ENCODE data around the gene PLCB3. TPM values are rescaled to one million over a fixed set of nuclear protein-coding genes. Genes with fewer than 3 reads are reported as not detected.
A peak's percentile ranks its signal among the peaks of the same experiment; 100 is the strongest.

Gene PLCB3
- total and polyA plus RNA-seq, 2 of the 13 experiments (the other 11 are each of a cell fraction or from before 2014, with no cell fraction given): 7.5 to 13.8 TPM

- H3K9ac ChIP-seq (ENCODE audit: insufficient read depth, low read depth, low read length): no peak overlapping the region
- no peaks in the 10 kb centered on the region for H3K27me3 ChIP-seq (ENCODE audit: control insufficient read depth in 1 of 2, insufficient read depth in 2 of 2, low read length in 2 of 2)
- no peak overlapping the region for H3K4me3 ChIP-seq (replicated peaks in 1 of 3; ENCODE audit: insufficient read depth in 1 of 3, low read depth in 2 of 3, low read length in 3 of 3)
- no peaks in the 10 kb centered on the region for H4K20me1 ChIP-seq (ENCODE audit: insufficient read depth, low read length)
- no peak overlapping the region for H3K27ac ChIP-seq (ENCODE audit: extremely low read length, insufficient read depth, low read length)
- peaks cover 32% of the 10 kb centered on the region for H3K4me1 ChIP-seq (ENCODE audit: insufficient read depth, low read length)
- no TSS peak for BruUV-seq (replicated peaks)
- H3K4me2 ChIP-seq (ENCODE audit: low read depth, low read length): no peak overlapping the region
- no peaks in the 10 kb centered on the region for H3K9me3 ChIP-seq (ENCODE audit: low read length)
- in situ Hi-C loops (cut with HindIII; ENCODE audit: extremely low pct_ligation_motif_present, low pct_unique_long_range_greater_than_20kb): no loop called here
- no peak for ATAC-seq
- CTCF ChIA-PET (ENCODE audit: low intra/inter-chr PET ratio, low total read pairs): no interaction called here
- intact Hi-C loops (cut with micrococcal nuclease; ENCODE audit: unreplicated experiment): no loop called here
- TF ChIP-seq HNRNPL (IDR thresholded peaks at IDR 0.05; ENCODE audit: low read depth, low read length): peak; percentile 69; the same call in 1 of the 2 replicates
- TF ChIP-seq AGO2 (optimal IDR thresholded peaks at IDR 0.05; ENCODE audit: low read depth, low read length): peak; percentile 66
- TF ChIP-seq ZNF740 (CRISPR knock-in tag; IDR thresholded peaks at IDR 0.05): no peak
- TF ChIP-seq EP300 (IDR thresholded peaks at IDR 0.05; ENCODE audit: low read depth in 2 of 2, low read length in 2 of 2): no peak
- TF ChIP-seq EP300 (CRISPR knock-in tag; IDR thresholded peaks at IDR 0.05; ENCODE audit: borderline replicate concordance): no peak
- TF ChIP-seq AGO1 (IDR thresholded peaks at IDR 0.05; ENCODE audit: low read depth, low read length, poor library complexity, severe bottlenecking): peak; percentile 7
- no peaks in the 10 kb centered on the region for H3K79me2 ChIP-seq (ENCODE audit: insufficient read depth, low read length)
- FAIRE-seq: no peak
- H3K36me3 ChIP-seq (replicated peaks in 1 of 2; ENCODE audit: control insufficient read depth in 1 of 2, insufficient read depth in 2 of 2, low read length in 2 of 2): peaks cover 0 to 3% of the 10 kb centered on the region in 2 experiments; a peak in 2 of 5 replicates
- DNase-seq (ENCODE audit: low spot score): no peak
- POLR2A ChIA-PET: no interaction called here
- no CpG with 5 or more reads among the region's 14 CpGs for WGBS (ENCODE audit: low lambda C conversion rate)
- H2AFZ ChIP-seq (ENCODE audit: low read length): no peak overlapping the region
These were observed 30.5 kb upstream of the PLCB3 start for GRCh38 chr11:64220798-64221197.

- no peaks in the 10 kb centered on the region for H3K79me2 ChIP-seq (ENCODE audit: insufficient read depth, low read length)
- no peak overlapping the region for H2AFZ ChIP-seq (ENCODE audit: low read length)
- WGBS (ENCODE audit: low lambda C conversion rate): 96% methylated on average over 5 of the region's 9 CpGs
- no peak overlapping the region for H3K27ac ChIP-seq (ENCODE audit: extremely low read length, insufficient read depth, low read length)
- H3K4me2 ChIP-seq (ENCODE audit: low read depth, low read length): no peak overlapping the region
- ChIA-PET POLR2A (no interaction called here), CTCF (ENCODE audit: low intra/inter-chr PET ratio, low total read pairs) (no interaction called here)
- intact Hi-C loops (cut with micrococcal nuclease; ENCODE audit: unreplicated experiment) (no loop called here), in situ Hi-C loops (cut with HindIII; ENCODE audit: extremely low pct_ligation_motif_present, low pct_unique_long_range_greater_than_20kb) (no loop called here)
- no peak for FAIRE-seq
- H4K20me1 ChIP-seq (ENCODE audit: insufficient read depth, low read length): no peaks in the 10 kb centered on the region
- peaks cover 0 to 3% of the 10 kb centered on the region in 2 experiments; a peak in 2 of 5 replicates for H3K36me3 ChIP-seq (replicated peaks in 1 of 2; ENCODE audit: control insufficient read depth in 1 of 2, insufficient read depth in 2 of 2, low read length in 2 of 2)
- TF ChIP-seq ZNF629 (CRISPR knock-in tag; conservative IDR thresholded peaks at IDR 0.05): peak; percentile 50; the same call in 1 of the 2 replicates
- TF ChIP-seq ZNF503 (CRISPR knock-in tag; IDR thresholded peaks at IDR 0.05): no peak
- TF ChIP-seq USF2 (IDR thresholded peaks at IDR 0.05; ENCODE audit: low read depth, low read length): no peak
- no peak for TF ChIP-seq USF2 (CRISPR knock-in tag; IDR thresholded peaks at IDR 0.05; ENCODE audit: borderline replicate concordance)
- no peak for TF ChIP-seq E2F2 (CRISPR knock-in tag; IDR thresholded peaks at IDR 0.05; ENCODE audit: borderline replicate concordance)
- no peak for TF ChIP-seq ZNF792 (CRISPR knock-in tag; IDR thresholded peaks at IDR 0.05)
- DNase-seq (ENCODE audit: low spot score): no peak
- no peak overlapping the region for H3K9ac ChIP-seq (ENCODE audit: insufficient read depth, low read depth, low read length)
- H3K27me3 ChIP-seq (ENCODE audit: control insufficient read depth in 1 of 2, insufficient read depth in 2 of 2, low read length in 2 of 2): no peaks in the 10 kb centered on the region
- H3K4me3 ChIP-seq (replicated peaks in 1 of 3; ENCODE audit: insufficient read depth in 1 of 3, low read depth in 2 of 3, low read length in 3 of 3): no peak overlapping the region
- no peak for ATAC-seq
- no peaks in the 10 kb centered on the region for H3K9me3 ChIP-seq (ENCODE audit: low read length)
- BruUV-seq (replicated peaks): no TSS peak
- peaks cover 41% of the 10 kb centered on the region for H3K4me1 ChIP-seq (ENCODE audit: insufficient read depth, low read length)
These were observed 28.7 kb upstream of the PLCB3 start for GRCh38 chr11:64222651-64223000.
